K562 (cell line): Measurements from ENCODE around the gene ALK. TPM values are rescaled to one million over a fixed set of nuclear protein-coding genes. Genes with fewer than 3 reads are reported as not detected.

Experiments used
- ATAC-seq: fragments of 200-7000 bp; cut with Tn5 transposase; 3 replicates; pipeline ENCODE4 v1.9.1; 2020; ENCODE audit warnings: moderate library complexity
- BruUV-seq: library from RNA; stranded (reverse); fragments of 400-500 nt; replicated peaks from 2 replicates; lab custom pipeline; 2021; lab: Mats Ljungman, UMichigan
- CTCF ChIA-PET: fragments of 300-600 bp; formaldehyde crosslinking; extraction: SDS; loops from one replicate; lab custom pipeline; 2021; ENCODE audit warnings: low intra/inter-chr PET ratio; lab: Yijun Ruan, JAX
- POLR2A ChIA-PET: fragments of 300-600, 350-650 bp; sonication (Branson Sonifier 250); formaldehyde crosslinking; extraction: SDS; loops from one replicate; lab custom pipeline; 2021; ENCODE audit warnings: antibody characterized with exemption, inconsistent platforms; lab: Yijun Ruan, JAX
- DNase-seq, 4 experiments: peaks; one replicate each; pipeline versions ENCODE4 v3.0.0 to v3.0.0-alpha.2; 2011 to 2018; ENCODE audit warnings: low spot score in 3 of 4, mixed read lengths in 3 of 4; ENCODE audit errors: extremely low read depth in 1 of 4
- FAIRE-seq: peaks from 2 replicates; lab custom pipeline; 2011; peaks lifted over from hg19 to GRCh38; lab: Jason Lieb, UNC
- H2AFZ ChIP-seq: 2 replicates; pipeline ENCODE4 v1.6.0; 2011; ENCODE audit warnings: low read depth, low read length, control low read depth, inconsistent platforms
- H3K27ac ChIP-seq: fragments of 200-600 bp; 3 replicates; pipeline ENCODE4 v1.8.0; 2011; ENCODE audit warnings: low read depth, mild to moderate bottlenecking, control low read depth, inconsistent platforms, low read length, moderate library complexity, mixed read lengths; ENCODE audit errors: extremely low read depth
- H3K27me3 ChIP-seq, 2 experiments: fragments of 300-600 bp in 1 of 2; 2 replicates in 1 of 2; 3 replicates in 1 of 2; pipeline versions ENCODE4 v1.6.0 to v1.8.0; 2011; ENCODE audit warnings: inconsistent platforms in 2 of 2, low read length in 2 of 2, mild to moderate bottlenecking in 1 of 2, mixed read lengths in 1 of 2, moderate library complexity in 1 of 2; ENCODE audit not compliant: control insufficient read depth in 2 of 2, insufficient read depth in 2 of 2
- H3K36me3 ChIP-seq: fragments of 300-600 bp; 3 replicates; pipeline ENCODE4 v1.8.0; 2011; ENCODE audit warnings: mild to moderate bottlenecking, low read length, inconsistent platforms; ENCODE audit not compliant: control insufficient read depth, insufficient read depth
- H3K4me1 ChIP-seq, 2 experiments: fragments of 200-600 bp in 1 of 2; replicated peaks in 1 of 2; 2 replicates in 1 of 2; 3 replicates in 1 of 2; pipeline versions ENCODE4 v1.5.1 to v1.8.0; 2011; ENCODE audit warnings: inconsistent platforms in 2 of 2, low read length in 2 of 2, mild to moderate bottlenecking in 1 of 2, mixed read lengths in 1 of 2, moderate library complexity in 1 of 2; ENCODE audit not compliant: control insufficient read depth in 2 of 2, insufficient read depth in 2 of 2
- H3K4me2 ChIP-seq: 2 replicates; pipeline ENCODE4 v1.6.1; 2011; ENCODE audit warnings: low read length, control low read depth, inconsistent platforms, mixed read lengths; ENCODE audit not compliant: insufficient read depth
- H3K4me3 ChIP-seq: fragments of 200-600 bp; sonication (generic), shearing (Covaris generic); 2 replicates; pipeline ENCODE4 v1.5.1; 2016; ENCODE audit warnings: control low read depth, inconsistent platforms
- H3K79me2 ChIP-seq: fragments of 200-600 bp; 3 replicates; pipeline ENCODE4 v1.8.0; 2011; ENCODE audit warnings: low read length, inconsistent platforms; ENCODE audit not compliant: control insufficient read depth, insufficient read depth
- H3K9ac ChIP-seq, 2 experiments: 2 replicates each; pipeline versions ENCODE4 v1.6.0 to v1.6.1; 2011; ENCODE audit warnings: low read depth in 2 of 2, low read length in 2 of 2, control low read depth in 1 of 2, inconsistent platforms in 1 of 2, mild to moderate bottlenecking in 1 of 2, mixed read lengths in 1 of 2; ENCODE audit not compliant: insufficient read depth in 1 of 2
- H3K9me1 ChIP-seq: one replicate; pipeline ENCODE4 v1.6.0; 2011; ENCODE audit warnings: inconsistent platforms, mild to moderate bottlenecking, low read length, moderate library complexity; ENCODE audit not compliant: control insufficient read depth, insufficient read depth
- H3K9me3 ChIP-seq: replicated peaks from 2 replicates; pipeline ENCODE4 v1.5.1; 2011; ENCODE audit warnings: low read depth, low read length, inconsistent platforms; ENCODE audit not compliant: control insufficient read depth, insufficient read depth
- H4K20me1 ChIP-seq: replicated peaks from 2 replicates; pipeline ENCODE4 v1.6.1; 2011; ENCODE audit warnings: low read length, inconsistent platforms, mixed read lengths; ENCODE audit not compliant: control insufficient read depth, insufficient read depth
- ARID2 ChIP-seq: fragments of 450-650 bp; IDR thresholded peaks from 2 replicates; pipeline ENCODE4 v1.6.1; 2017; ENCODE audit warnings: antibody characterized with exemption, mild to moderate bottlenecking
- CEBPG ChIP-seq, 3 experiments: fragments of 200-800 bp in 1 of 3; sonication (Bioruptor generic) in 1 of 3; sonication (generic) in 1 of 3; formaldehyde crosslinking in 1 of 3; IDR thresholded peaks in 2 of 3; conservative IDR thresholded peaks in 1 of 3; 2 replicates each; pipeline versions ENCODE4 v1.6.1 to v1.8.0; 2016 to 2022; ENCODE audit warnings: missing compliant biosample characterization in 2 of 3, missing genetic modification characterization in 2 of 3, mild to moderate bottlenecking in 1 of 3, missing genetic modification reagents in 1 of 3
- HNRNPH1 ChIP-seq: fragments of 200-400 bp; formaldehyde crosslinking; optimal IDR thresholded peaks from 2 replicates; pipeline ENCODE3; 2017; ENCODE audit warnings: low read depth, mild to moderate bottlenecking, low read length, moderate library complexity
- RNF2 ChIP-seq: sonication (generic); IDR thresholded peaks from 2 replicates; pipeline ENCODE4 v1.6.1; 2016
- SRSF3 ChIP-seq: fragments of 200-400 bp; formaldehyde crosslinking; IDR thresholded peaks from 2 replicates; pipeline ENCODE4 v1.6.1; 2016; ENCODE audit warnings: mild to moderate bottlenecking, low read length, moderate library complexity; ENCODE audit not compliant: insufficient read depth
- ZNF224 ChIP-seq: sonication (generic); formaldehyde crosslinking; IDR thresholded peaks from 2 replicates; pipeline ENCODE4 v1.8.0; 2022; ENCODE audit warnings: mild to moderate bottlenecking, missing genetic modification reagents
- ZNF274 ChIP-seq: IDR thresholded peaks from 2 replicates; pipeline ENCODE4 v1.6.1; 2011; ENCODE audit warnings: low read depth, mild to moderate bottlenecking, low read length, moderate library complexity, borderline replicate concordance
- WGBS: fragments of 100-300 bp; shearing (Covaris generic); methylation state at CpG from one replicate; pipeline ENCODE4 v1.1.6; 2016; ENCODE audit warnings: low coverage, mixed read lengths; ENCODE audit not compliant: insufficient coverage; ENCODE audit errors: missing lambda C conversion rate; 5-methylcytosine and 5-hydroxymethylcytosine counted together
- in situ Hi-C: fragments of 300-500 bp; cut with MboI; formaldehyde crosslinking; loops from 4 replicates; pipeline ENCODE4 v1.15.0; 2018; ENCODE audit warnings: inconsistent platforms, mixed read lengths
- intact Hi-C: fragments of 100-400 bp; cut with micrococcal nuclease; formaldehyde crosslinking; loops from 2 replicates; pipeline ENCODE4 v1.14.2; 2022
- polyA plus RNA-seq, 8 experiments: library from polyadenylated mRNA; depleted of rRNA in 4 of 8; stranded (reverse) in 5 of 8; unstranded in 3 of 8; fragments of >200 nt; fragmentation: Nextera tagmentation in 2 of 8; fragmentation: Illumina TruSeq in 1 of 8; extraction: Ambion mirVana in 2 of 8; extraction: Trizol in 1 of 8; gene quantifications; 2 replicates each; pipeline versions ENCODE4 v1.2.1 to v1.2.3, GENCODE V29; 2011 to 2014; ENCODE audit warnings: inconsistent platforms in 1 of 8, missing spikeins in 1 of 8
- total RNA-seq, 7 experiments: library from RNA; depleted of rRNA in 6 of 7; stranded (reverse); fragments of >200 nt in 6 of 7; fragmentation: Illumina TruSeq in 2 of 7; extraction: Trizol in 2 of 7; gene quantifications; 2 replicates each; pipeline versions ENCODE4 v1.2.1 to v1.2.3, GENCODE V29; 2011 to 2021; ENCODE audit warnings: low replicate concordance in 1 of 7
- TF ChIP-seq, protein P1 (sequence below): fragments of 450-650 bp; formaldehyde crosslinking; IDR thresholded peaks from 2 replicates; pipeline ENCODE4 v1.4.0; 2022; ENCODE audit warnings: mild to moderate bottlenecking, moderate library complexity
- TF ChIP-seq, protein P2 (sequence below): sonication (generic); formaldehyde crosslinking; IDR thresholded peaks from 2 replicates; pipeline ENCODE4 v1.8.0; 2022; ENCODE audit warnings: missing genetic modification reagents, mild to moderate bottlenecking, borderline replicate concordance
- TF ChIP-seq, protein P3 (sequence below): fragments of 250-450 bp; sonication (Bioruptor Pico); IDR thresholded peaks from 2 replicates; pipeline ENCODE4 v1.4.0; 2020; ENCODE audit warnings: mild to moderate bottlenecking, moderate library complexity, borderline replicate concordance
- TF ChIP-seq, protein P4 (sequence below), 2 experiments: fragments of 200-800 bp in 1 of 2; sonication (Bioruptor generic) in 1 of 2; sonication (generic) in 1 of 2; formaldehyde crosslinking in 1 of 2; IDR thresholded peaks in 1 of 2; conservative IDR thresholded peaks in 1 of 2; 2 replicates each; pipeline versions ENCODE4 v1.5.0 to v1.6.1; 2016 to 2020; ENCODE audit warnings: missing compliant biosample characterization in 1 of 2, missing genetic modification characterization in 1 of 2, missing genetic modification reagents in 1 of 2
- TF ChIP-seq, protein P5 (sequence below): fragments of 450-650 bp; IDR thresholded peaks from 2 replicates; pipeline ENCODE4 v1.6.1; 2018; ENCODE audit warnings: mild to moderate bottlenecking, low read depth; ENCODE audit not compliant: partially characterized antibody

ALK gene
- total and polyA plus RNA-seq, 9 of the 15 experiments (the other 6 are each of a cell fraction or from before 2014, with no cell fraction given), result not detected

DNA sequence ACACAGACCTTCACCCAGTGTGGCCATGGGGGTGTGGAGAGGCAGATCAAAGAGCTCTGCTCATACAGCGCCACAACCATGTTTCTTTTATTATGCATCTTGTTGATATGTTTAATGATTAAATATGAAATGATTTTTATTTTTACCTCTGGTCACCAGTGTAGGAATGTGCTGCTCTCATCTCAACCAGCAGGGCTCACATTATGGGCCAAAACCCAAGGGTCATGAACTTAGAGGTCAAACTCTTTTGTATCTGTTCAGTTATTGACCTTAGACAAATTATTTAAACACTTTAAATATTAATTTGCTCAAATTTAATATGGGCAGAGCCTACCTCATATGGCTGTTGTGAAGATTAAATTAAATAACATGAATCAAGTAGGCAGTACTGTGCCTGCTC is 386.2 kb downstream of the ALK start:
- no peak for DNase-seq
- BruUV-seq, result no TSS peak
- CTCF ChIA-PET, result no interaction called here
- TF ChIP-seq, protein P1, sequence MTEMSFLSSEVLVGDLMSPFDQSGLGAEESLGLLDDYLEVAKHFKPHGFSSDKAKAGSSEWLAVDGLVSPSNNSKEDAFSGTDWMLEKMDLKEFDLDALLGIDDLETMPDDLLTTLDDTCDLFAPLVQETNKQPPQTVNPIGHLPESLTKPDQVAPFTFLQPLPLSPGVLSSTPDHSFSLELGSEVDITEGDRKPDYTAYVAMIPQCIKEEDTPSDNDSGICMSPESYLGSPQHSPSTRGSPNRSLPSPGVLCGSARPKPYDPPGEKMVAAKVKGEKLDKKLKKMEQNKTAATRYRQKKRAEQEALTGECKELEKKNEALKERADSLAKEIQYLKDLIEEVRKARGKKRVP (CRISPR knock-in tag), result no peak
- TF ChIP-seq ZNF224 (CRISPR knock-in tag), result no peak
- no peak for TF ChIP-seq ZNF274
- TF ChIP-seq, protein P2, sequence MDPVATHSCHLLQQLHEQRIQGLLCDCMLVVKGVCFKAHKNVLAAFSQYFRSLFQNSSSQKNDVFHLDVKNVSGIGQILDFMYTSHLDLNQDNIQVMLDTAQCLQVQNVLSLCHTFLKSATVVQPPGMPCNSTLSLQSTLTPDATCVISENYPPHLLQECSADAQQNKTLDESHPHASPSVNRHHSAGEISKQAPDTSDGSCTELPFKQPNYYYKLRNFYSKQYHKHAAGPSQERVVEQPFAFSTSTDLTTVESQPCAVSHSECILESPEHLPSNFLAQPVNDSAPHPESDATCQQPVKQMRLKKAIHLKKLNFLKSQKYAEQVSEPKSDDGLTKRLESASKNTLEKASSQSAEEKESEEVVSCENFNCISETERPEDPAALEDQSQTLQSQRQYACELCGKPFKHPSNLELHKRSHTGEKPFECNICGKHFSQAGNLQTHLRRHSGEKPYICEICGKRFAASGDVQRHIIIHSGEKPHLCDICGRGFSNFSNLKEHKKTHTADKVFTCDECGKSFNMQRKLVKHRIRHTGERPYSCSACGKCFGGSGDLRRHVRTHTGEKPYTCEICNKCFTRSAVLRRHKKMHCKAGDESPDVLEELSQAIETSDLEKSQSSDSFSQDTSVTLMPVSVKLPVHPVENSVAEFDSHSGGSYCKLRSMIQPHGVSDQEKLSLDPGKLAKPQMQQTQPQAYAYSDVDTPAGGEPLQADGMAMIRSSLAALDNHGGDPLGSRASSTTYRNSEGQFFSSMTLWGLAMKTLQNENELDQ (CRISPR knock-in tag), result no peak
- TF ChIP-seq HNRNPH1, result no peak
- no peak for TF ChIP-seq CEBPG (CRISPR knock-in tag; IDR thresholded peaks at IDR 0.05)
- TF ChIP-seq CEBPG (tag; conservative IDR thresholded peaks at IDR 0.05 in 1 of 2, IDR thresholded peaks at IDR 0.05 in 1 of 2), result no peak
- no peak for TF ChIP-seq ARID2
- TF ChIP-seq, protein P3, sequence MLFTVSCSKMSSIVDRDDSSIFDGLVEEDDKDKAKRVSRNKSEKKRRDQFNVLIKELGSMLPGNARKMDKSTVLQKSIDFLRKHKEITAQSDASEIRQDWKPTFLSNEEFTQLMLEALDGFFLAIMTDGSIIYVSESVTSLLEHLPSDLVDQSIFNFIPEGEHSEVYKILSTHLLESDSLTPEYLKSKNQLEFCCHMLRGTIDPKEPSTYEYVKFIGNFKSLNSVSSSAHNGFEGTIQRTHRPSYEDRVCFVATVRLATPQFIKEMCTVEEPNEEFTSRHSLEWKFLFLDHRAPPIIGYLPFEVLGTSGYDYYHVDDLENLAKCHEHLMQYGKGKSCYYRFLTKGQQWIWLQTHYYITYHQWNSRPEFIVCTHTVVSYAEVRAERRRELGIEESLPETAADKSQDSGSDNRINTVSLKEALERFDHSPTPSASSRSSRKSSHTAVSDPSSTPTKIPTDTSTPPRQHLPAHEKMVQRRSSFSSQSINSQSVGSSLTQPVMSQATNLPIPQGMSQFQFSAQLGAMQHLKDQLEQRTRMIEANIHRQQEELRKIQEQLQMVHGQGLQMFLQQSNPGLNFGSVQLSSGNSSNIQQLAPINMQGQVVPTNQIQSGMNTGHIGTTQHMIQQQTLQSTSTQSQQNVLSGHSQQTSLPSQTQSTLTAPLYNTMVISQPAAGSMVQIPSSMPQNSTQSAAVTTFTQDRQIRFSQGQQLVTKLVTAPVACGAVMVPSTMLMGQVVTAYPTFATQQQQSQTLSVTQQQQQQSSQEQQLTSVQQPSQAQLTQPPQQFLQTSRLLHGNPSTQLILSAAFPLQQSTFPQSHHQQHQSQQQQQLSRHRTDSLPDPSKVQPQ (CRISPR knock-in tag), result no peak
- TF ChIP-seq SRSF3, result no peak
- TF ChIP-seq, protein P4, sequence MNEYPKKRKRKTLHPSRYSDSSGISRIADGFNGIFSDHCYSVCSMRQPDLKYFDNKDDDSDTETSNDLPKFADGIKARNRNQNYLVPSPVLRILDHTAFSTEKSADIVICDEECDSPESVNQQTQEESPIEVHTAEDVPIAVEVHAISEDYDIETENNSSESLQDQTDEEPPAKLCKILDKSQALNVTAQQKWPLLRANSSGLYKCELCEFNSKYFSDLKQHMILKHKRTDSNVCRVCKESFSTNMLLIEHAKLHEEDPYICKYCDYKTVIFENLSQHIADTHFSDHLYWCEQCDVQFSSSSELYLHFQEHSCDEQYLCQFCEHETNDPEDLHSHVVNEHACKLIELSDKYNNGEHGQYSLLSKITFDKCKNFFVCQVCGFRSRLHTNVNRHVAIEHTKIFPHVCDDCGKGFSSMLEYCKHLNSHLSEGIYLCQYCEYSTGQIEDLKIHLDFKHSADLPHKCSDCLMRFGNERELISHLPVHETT (CRISPR knock-in tag; conservative IDR thresholded peaks at IDR 0.05 in 1 of 2, IDR thresholded peaks at IDR 0.05 in 1 of 2), result no peak
- TF ChIP-seq, protein P5, sequence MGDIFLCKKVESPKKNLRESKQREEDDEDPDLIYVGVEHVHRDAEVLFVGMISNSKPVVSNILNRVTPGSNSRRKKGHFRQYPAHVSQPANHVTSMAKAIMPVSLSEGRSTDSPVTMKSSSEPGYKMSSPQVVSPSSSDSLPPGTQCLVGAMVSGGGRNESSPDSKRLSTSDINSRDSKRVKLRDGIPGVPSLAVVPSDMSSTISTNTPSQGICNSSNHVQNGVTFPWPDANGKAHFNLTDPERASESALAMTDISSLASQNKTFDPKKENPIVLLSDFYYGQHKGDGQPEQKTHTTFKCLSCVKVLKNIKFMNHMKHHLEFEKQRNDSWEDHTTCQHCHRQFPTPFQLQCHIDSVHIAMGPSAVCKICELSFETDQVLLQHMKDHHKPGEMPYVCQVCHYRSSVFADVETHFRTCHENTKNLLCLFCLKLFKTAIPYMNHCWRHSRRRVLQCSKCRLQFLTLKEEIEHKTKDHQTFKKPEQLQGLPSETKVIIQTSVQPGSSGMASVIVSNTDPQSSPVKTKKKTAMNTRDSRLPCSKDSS, result no peak
- TF ChIP-seq RNF2, result no peak

More for the DNA sequence above, 386.2 kb downstream of the ALK start:
- Histone ChIP-seq H3K4me3 (no peak overlapping the region), H3K36me3 (no peaks in the 10 kb centered on the region), H4K20me1 (0 out of 2 replicates have a peak, but pooled peaks cover 3% of the 10 kb centered on the region), H2AFZ (no peak overlapping the region), H3K4me2 (no peak overlapping the region), H3K9ac (no peak overlapping the region), H3K27me3 (0 out of 5 replicates have a peak, but pooled peaks cover 0 to 4% of the 10 kb centered on the region in 2 experiments), H3K4me1 (no peaks in the 10 kb centered on the region), H3K27ac (no peak overlapping the region), H3K9me1 (peaks cover 2% of the 10 kb centered on the region), H3K79me2 (no peaks in the 10 kb centered on the region), H3K9me3 (no peaks in the 10 kb centered on the region)
- intact Hi-C loops, result no loop called here
- FAIRE-seq, result no peak
- POLR2A ChIA-PET, result no interaction called here
- in situ Hi-C loops, result no loop called here
- 0% methylated on average over 1 of the region's 1 CpG for WGBS
- ATAC-seq, result no peak
